CD4-positive, alpha-beta T cell treated with Interleukin-21 for 1 hour (primary cell): ENCODE measurements around the gene HINFP.
"Not testable (repeated sequence)": the region's sequence is repeated elsewhere in the genome, so short reads cannot be mapped to it uniquely, and the experiment has no call there.

Source experiments
- DNase-seq: peaks from one replicate; pipeline ENCODE4 v3.0.0-alpha.2; 2020

HINFP gene

DNA sequence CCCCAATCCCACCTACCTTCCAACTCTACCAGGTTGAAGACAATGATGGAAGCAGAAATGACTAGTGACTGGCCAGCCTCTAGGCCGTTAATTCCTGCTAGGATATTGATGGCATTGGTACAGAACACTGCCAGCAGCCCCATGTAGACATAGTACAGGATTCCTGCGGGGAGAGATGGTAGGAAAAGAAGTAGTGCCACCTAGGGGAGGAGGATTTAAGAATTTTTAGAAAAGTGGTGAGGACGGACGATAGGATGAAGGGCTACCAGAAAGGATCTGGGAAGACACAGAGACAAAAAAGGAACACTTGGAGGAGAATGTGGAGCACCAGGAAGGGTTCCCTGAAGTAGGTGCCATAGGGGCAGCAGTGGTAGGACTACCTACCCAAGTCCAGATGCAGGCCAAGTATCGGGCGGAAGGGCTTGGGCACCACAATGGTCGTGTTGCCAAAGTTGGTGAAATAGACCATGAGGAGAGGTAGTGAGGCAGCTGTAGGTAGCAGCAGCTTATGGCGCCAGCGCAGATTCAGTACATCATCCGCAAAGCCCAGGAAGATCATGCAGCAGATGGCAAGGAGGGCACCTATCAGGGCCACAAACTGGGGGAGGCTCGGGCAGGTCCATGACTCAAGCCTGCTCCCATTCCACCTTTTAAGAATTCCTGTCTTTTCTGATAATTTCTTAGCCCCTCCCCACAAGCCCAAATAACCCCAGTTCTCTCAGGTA is 21.0 kb upstream of the HINFP start:
- DNase-seq = no peak

DNA sequence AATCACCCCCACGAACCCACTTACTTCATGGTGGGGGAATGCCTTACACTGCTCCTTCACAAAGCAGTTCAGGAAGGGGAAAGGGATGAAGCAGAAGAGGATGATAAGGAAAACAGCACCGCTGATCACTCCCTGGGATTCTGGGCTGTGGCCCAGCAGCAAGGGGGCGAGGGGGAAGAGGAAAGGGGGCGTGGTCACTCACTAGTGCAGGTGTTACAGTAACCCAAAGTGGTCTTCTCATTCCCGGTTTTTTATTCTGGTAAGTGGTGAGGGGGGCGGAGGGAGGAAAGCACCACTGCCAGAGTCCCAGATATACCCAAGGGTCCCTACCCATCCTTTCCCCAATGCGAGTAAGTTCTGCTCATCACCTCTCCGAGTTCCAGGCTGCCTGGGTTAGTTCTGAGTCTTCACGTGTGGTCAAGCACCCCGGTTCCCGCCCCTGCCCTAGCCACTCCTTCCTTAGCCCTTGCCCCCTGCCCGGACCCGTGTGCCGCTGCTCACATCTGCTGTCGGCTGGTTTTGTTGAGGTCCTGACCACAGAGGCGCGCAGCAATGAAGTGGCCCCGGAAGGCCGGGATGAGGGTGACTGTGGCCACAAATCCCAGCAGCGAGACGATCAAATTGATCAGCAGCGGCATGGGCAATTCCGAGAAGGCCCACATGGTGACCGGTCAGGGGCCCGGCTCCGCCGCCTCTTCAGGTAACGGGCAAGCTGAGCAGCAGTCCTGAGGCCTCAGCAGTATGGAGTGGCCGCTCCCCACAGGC is 20.2 kb upstream of the HINFP start:
- no peak for DNase-seq

DNA sequence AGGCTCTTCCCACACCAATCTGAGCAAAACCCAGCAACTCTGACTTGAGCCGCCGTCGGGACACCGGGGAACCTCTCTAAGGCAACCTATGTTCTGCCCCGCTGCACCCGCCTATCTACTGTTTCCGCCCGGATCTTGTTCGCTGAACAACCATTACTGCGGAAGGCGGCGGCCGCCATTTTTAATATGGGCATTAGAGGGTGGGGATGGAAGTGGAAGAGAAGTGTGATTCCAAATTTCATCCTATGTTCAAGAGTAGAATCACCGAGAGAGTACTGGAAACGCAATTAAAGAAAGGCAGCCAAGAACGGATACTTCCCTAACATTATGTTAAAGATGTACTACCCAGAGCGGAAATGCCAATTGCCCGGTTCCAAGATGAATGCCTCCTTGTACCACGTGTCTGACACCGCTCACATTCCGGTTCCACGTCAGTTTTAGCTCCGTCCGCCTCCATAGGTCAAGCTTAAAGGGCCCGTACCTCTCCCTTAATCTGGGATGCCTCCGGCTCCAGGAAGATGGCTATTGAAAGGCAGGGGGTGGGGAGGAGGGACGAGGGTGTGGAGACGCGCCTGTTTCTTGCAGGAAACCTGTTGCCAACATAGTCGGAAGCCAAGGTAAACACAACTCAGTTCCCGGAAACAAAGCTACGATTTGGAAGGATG is 19.5 kb upstream of the HINFP start, which contains the start of gene DPAGT1:
Gene DPAGT1, minus strand, starts transcription at position 95 of the 665 bp plus-strand sequence. CDS start 198 bp downstream, outside the sequence.
- peak; percentile 89 for DNase-seq

DNA sequence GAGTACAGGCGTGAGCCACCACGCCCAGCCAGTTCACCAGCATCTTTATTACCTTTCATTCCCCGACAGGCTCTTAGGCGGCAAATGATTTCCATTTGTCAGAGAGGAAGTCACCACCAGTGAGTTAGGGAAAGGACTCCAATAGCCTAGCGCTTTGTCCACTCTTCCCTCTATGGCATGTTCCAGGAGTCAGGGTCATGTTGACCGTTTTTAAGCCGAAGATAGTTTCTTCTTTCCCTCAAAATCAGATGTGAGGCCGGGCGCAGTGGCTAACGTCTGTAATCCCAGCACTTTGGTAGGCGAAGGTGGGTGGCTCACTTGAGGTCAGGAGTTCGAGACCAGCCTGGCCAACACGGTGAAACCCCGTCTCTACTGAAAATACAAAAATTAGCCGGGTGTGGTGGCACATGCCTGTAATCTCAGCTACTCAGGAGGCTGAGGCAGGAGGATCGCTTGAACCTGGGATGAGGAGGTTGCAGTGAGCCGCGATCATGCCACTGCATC is 18.2 kb upstream of the HINFP start:
- not testable (repeated sequence) for DNase-seq

DNA sequence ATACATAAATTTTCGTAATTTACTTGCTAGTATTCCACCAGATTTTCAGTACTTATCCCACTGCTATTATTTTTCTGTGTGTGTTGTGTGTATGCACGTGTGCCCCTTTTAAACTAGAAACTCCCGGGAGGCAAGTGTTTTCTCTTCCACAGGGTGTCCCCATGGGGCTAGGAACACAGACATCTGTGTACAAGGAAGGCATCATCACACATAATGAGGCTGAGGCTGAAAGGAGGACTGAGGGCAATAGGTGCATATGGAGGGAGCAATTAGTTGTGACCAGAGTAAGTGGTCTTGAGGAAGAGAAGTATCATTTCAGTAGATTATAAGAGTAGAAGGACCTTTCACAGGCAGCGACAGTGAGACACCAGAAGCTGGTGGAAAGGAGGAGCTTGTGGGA is 17.6 kb upstream of the HINFP start:
- DNase-seq = no peak

DNA sequence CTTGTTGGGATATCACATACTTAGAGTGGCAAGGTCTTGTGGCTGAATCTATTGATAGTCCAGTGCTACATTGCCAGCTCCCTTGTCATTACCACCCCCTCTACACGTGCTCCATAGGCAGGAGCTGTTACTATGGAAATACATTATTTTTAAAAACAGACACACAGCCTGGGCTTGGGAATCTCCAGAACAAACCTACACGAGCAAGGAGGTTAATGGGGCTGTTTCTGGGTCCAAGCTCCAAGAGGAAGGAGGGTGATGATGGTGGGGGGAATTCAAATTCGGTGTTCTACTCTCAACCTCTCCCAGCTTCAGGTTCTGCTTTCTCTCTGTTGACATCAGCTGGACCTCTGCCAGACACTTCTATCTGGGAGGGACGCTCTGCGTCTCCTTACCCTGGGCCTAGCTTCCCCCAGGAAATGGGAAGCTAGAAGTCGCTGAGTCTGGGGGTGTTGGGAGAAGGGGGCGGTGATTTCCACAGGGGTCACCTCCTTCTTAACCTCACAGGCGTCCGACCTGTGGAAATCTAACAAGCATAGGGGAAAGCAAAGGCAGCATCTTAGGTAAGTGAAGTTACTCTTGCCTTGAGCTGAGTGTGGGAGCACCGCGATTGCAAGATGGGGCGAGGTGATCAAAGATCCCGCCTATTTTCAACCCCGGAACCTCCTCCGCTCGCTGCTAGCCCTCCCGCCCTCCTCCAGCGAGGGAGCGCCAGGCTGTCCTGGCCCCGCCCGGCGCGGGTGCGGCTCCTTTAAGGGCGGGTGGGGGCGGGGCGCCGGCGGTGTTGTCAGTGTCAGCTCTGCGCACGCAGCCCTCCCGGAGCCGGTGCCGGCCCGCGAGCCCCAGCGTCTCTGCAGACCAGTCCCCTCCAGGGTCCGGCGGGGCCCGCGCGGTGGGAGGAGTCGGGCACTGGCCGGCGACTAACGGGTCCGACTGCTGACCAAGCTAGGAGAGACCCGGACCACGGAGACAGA is 14.5 kb upstream of the HINFP start, which contains the start of gene C2CD2L:
Gene C2CD2L, plus strand, starts transcription at position 781 of the 974 bp plus-strand sequence. CDS start 398 bp downstream, outside the sequence.
- peak; percentile 91 for DNase-seq

DNA sequence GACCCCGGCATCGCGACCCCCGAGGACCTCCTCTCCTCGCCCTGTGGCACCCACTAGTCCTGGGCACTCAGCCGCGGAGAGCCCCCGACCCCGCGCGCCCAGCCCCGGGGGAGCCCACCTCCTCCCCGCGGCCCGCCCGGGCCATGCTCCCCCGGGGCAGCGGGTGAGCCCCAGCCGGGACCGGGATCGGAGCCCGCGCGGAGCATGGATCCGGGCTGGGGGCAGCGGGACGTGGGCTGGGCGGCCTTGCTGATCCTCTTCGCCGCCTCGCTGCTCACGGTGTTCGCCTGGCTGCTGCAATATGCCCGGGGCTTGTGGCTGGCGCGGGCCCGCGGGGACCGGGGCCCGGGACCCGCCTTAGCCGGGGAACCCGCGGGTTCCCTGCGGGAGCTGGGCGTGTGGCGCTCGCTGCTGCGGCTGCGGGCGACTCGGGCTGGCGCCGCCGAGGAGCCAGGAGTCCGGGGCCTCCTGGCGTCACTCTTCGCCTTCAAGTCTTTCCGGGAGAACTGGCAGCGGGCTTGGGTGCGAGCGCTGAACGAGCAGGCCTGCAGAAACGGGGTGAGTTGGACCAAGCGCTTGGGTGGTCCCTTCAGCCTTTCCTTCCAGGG is 13.7 kb upstream of the HINFP start:
- no peak for DNase-seq

DNA sequence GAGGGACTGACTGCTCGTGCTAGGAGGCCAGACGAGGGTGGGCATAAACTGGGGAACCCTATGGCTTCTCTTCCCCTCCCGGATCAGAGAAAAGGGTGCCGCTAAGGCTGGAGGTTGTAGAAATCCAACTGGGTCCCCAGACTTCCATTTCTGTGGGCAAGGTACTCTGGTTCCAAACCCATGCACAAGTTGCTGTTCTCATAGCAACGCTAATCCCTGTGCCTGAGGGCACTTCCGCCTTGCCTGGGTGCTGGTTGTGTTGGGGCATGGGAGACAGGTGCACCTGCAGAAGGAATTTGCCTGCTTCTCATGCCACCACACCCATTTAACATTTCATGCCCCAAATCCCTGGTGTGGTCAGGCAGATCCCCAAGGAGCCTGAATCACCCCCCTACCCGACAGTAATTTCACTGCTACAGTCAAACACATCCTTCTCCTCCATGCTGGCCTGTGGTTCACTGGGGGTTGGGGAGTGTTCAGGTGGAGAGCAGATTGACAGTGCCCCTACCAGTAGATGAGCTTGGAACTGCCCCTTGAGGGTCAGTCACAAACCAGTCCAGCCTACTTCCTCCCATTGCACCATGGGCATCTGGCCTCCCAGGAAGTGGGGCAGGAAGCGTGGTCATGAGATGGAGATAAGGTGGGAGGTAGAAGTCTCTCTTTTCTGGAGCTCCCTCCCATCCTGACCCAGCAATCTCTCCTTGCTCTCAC is 13.1 kb upstream of the HINFP start:
- DNase-seq = peak; percentile 35

DNA sequence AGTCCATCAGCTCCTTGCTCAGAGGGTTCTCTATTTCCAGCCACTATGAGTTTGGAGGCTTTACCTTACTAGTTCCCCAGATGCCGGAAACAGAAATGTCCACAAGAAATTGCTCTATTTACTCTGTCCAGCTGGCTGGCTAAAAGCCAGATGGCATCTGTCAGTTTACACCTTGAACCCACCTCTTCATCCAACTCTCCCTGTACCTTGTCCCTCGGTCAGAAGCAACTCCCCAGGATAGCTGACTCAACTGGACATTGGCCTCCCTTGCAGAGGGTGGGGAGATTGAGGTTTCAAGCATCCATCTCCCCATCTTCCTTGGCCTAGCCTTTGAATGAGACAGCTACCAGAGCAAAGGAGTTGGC is 12.5 kb upstream of the HINFP start:
- no peak for DNase-seq

DNA sequence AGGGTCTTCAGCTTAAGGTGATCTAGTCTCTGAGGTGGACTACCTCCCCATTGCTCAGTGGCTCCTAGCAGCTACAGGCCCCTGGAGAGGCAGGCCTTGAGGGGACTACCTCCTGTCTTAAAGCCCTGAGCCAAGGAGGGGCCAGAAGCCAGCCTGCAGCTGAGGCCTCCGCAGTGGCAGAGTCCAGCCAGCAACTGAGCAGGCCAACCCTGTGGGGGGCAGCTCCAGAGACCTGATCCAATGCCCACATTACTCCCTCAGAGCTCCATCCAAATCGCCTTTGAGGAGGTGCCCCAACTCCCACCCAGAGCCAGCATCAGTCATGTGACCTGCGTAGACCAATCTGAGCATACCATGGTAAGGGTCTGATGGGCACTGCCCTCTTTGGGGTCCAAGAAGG is 11.5 kb upstream of the HINFP start:
- no peak for DNase-seq

DNA sequence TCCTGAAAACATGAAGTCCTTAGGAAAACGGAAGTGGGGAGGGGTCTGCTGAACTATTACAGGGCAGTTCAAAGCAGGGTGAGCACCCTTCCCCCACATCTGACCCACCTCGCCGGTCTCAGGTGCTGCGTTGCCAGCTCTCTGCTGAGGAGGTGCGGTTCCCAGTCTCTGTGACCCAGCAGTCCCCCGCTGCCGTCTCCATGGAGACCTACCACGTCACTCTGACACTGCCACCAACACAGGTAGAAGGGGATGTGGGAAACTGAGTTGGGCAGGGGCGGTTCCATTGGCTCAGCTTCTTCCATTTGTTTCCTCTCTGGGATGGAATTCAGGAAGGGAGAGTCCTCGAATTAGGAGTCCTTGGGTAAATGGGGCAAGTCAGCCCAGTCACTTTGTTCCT is 10.9 kb upstream of the HINFP start:
- no peak for DNase-seq

DNA sequence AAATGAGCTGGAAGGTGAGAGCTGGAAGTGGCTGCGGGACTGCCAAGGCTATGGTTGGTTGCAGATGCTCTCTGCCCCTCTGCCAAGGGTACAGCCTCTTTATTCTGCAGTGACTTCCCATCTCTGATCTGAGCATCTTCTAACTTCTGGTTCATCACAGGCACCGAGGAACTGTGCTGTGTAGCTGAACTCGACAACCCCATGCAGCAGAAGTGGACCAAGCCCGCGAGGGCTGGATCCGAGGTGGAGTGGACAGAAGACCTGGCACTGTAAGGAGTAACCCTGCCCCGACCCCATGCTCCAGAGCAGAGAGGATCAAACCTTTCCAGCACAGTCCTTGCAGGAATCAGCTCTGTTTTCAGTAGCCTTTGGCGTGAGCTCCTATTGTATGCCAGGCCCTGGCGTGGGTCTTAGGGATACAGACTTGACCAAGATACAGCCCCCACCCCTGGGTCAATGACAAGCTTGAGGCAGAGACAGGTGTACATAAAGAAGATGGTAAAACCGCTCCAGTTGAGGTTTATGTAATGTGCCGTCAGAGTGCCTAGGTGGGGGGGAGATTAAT is 9.9 kb upstream of the HINFP start:
- no peak for DNase-seq

DNA sequence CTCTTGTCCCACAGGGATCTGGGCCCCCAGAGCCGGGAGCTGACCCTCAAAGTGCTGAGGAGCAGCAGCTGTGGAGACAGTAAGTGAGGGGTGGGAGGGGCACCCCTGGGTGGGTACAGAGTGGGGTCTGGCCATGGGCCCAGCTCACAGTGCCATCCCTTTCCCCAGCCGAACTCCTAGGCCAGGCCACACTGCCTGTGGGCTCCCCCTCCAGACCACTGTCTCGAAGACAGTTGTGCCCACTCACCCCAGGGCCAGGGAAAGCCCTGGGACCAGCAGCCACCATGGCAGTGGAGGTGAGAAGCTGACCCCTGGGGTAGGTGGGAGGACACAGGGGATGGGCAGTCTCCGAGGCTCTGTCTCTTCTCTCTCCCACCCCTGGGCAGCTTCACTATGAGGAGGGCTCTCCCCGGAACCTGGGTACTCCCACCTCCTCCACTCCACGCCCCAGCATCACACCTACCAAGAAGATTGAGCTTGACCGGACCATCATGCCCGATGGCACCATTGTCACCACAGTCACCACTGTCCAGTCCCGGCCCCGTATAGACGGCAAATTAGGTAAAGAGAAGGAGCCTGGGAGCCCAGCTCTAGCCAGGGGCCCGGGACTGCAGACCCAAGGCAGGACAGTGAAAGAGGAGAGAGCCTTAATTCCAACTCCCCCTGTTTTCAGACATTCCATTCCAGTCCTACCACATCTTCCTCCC is 8.9 kb upstream of the HINFP start:
- DNase-seq = no peak

DNA sequence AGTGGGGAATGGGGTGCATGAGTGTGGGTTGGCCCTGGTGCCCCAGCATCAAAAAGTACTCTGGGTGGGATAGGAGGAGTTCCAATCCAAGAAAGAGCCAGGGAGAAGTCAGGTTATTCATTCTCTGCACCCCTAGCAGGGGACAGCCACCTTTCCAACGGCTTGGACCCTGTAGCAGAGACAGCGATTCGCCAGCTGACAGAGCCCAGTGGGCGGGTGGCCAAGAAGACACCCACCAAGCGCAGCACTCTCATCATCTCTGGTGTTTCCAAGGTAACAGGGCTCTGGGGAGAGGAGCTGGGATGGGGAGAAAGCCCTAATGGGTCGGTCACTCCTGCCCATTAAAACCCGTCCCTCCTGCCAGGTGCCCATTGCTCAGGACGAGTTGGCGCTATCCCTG is 7.7 kb upstream of the HINFP start:
- no peak for DNase-seq

DNA sequence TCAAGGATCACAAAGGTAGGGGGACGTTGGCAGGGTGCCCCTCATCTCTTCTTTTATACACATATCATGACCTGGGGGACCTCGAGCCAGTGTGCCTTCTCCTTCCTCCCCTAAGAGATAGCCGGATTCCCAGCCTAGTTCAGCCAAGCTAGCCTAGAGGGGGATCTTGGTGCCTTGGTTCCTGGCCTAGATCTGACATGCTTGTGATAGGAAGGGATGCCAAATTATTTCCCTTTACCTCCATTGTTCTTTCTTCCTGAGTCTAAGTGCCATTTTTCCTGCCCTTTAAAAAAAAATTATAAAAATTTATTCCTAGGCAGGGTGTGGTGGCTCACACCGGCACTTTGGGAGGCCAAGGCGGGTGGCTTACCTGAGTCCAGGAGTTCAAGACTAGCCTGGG is 7.0 kb upstream of the HINFP start:
- DNase-seq = no peak

DNA sequence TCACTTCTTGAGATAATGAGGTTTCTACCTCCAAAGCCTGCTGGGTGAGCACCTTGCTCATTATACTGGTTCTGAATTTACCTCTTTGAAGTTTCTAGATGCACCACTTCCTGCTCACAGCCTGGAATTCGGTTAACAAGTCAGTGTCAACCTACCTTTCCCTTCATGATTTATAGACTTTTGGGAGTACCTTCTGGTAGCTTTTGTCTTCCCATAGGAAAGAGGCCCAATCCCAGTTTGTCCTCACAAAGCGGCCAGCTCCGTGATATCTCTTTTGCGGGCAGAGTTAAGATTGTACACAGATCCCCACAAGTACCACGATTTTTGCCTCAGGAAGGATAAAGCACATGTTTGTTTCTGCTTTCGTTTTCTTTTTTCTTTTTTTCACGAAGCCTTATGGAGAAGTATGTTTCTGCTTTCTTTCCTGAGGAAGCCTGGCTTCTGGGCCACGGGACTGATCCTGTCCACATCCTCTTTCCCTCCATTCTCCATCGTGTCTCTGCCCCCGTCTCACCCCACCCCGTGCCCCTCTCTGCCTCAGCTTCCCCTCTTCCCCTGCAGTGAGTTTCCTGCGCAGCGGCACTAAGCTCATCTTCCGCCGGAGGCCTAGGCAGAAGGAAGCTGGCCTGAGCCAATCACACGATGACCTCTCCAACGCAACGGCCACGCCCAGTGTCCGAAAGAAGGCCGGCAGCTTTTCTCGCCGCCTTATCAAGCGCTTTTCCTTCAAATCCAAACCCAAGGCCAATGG is 5.7 kb upstream of the HINFP start:
- peak; percentile 53 for DNase-seq

DNA sequence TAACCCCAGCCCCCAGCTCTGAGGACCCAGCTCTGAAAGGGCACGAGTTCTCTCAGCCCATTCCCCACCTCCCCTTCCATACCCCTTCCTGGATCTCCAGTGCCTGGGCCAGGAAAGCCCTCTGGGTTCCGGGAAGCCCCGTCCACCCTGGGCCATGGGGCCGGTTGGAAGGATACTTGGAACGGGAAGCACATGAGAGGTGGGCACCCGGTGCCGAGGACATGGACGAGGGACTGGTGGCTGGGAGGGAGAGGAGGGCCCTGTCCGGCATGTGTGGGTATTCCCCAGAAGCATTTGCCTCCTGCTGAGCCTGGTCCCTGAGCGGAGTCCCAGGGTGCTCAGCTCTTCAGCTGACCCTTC is 5.2 kb upstream of the HINFP start:
- DNase-seq = no peak

DNA sequence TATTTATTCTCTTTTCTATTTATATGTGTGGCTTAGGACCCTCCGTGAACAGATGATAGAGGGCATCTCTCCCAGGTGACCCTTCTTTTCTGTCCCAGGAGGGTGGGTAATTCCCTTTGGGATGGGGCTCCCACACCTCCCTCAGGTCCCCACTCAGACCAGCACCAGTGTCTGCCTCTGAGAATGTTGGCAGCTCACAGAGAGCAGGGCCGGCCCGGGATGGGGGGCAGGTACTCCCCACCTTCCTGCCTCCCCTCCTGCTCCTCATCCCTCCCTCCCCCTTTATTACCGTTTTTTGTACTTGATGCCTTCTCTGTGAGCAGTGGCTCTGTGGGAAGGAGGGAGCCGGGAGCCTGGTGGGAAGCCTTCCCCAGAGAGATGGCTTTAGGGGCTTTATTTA is 4.8 kb upstream of the HINFP start:
- DNase-seq = no peak

DNA sequence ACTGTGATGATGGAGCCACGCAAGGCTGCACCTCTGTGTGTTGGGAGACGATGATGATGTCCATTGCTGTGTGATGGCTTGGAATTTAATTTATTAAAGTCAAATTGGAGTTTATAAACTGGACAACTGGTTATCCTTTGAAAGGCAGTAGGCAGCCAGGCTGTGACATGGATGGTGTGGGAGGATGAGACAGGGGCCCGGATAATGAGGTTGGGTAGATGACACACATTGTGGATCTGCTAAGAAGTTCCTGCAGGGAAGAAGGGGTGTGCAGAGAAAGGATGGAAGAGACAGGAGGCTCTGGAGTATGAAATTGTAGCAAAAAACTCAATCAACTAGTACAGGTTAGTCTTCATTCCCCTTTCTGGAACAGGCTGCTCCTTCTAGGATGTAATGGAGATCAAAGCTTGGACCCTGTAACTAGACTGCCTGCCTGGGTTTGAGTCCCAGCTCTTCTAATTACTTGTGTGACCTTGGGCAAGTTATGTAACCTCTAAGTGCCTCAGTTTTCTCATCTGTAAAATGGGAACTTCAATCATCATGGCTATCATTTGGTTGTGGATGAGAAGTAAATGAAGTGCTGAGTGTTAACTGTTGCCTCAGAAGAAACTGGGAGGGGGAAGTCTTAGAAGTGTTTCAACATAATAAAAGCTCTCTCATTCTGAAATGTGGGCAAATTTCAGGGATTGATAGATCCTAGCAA is 4.2 kb upstream of the HINFP start:
- DNase-seq = no peak
